ENCODE results near the gene NDUFAF8. TPM values are rescaled to one million over a fixed set of nuclear protein-coding genes. Genes with fewer than 3 reads are reported as not detected.

Gene NDUFAF8
- polyA plus RNA-seq, 4 donors, result 42.8 to 68.4 (median 55.4) TPM

GRCh38 chr17:81287741-81288430 is 48.8 kb downstream of the NDUFAF8 start:
- DNase-seq (ENCODE audit: low read depth in 4 of 4, low spot score in 2 of 4), result no peak

- no peak for DNase-seq (ENCODE audit: low read depth in 4 of 4, low spot score in 2 of 4)
Measured at GRCh38 chr17:81288715-81289114, 49.6 kb downstream of the NDUFAF8 start.

- DNase-seq (ENCODE audit: low read depth in 4 of 4, low spot score in 2 of 4), result no peak
Measured at GRCh38 chr17:81289627-81290026, 50.5 kb downstream of the NDUFAF8 start.

- no peak for DNase-seq (ENCODE audit: low read depth in 4 of 4, low spot score in 2 of 4)
Measured at GRCh38 chr17:81290230-81290629, 51.1 kb downstream of the NDUFAF8 start.

Other genes with a start within 250 kb of the NDUFAF8 start
- gene CHMP6, start 247.5 kb upstream of the NDUFAF8 start, polyA plus RNA-seq (ENCODE audit: insufficient read length in 4 of 4), result 10 to 100 TPM; 27.7 to 31.9 (median 29.2) TPM
- 10 to 100 TPM; 33.0 to 47.1 (median 41.2) TPM for gene BAIAP2, start 204.2 kb upstream of the NDUFAF8 start, polyA plus RNA-seq (ENCODE audit: insufficient read length in 4 of 4)
- gene PVALEF, start 73.8 kb upstream of the NDUFAF8 start, polyA plus RNA-seq (ENCODE audit: insufficient read length in 4 of 4), result under 1 TPM; 0.13 to 0.79 (median 0.45) TPM
- gene AATK, start 73.1 kb upstream of the NDUFAF8 start, polyA plus RNA-seq (ENCODE audit: insufficient read length in 4 of 4), result 1 to 10 TPM; 4.4 to 7.0 (median 5.4) TPM
- gene CEP131, start 16.4 kb upstream of the NDUFAF8 start, polyA plus RNA-seq (ENCODE audit: insufficient read length in 4 of 4), result 10 to 100 TPM; 12.3 to 26.9 (median 22.9) TPM
- gene TEPSIN, start 263 bp upstream of the NDUFAF8 start, polyA plus RNA-seq (ENCODE audit: insufficient read length in 4 of 4), result 10 to 100 TPM; 12.3 to 34.3 (median 21.0) TPM
- 10 to 100 TPM; 49.5 to 83.9 (median 69.1) TPM for gene SLC38A10, start 56.0 kb downstream of the NDUFAF8 start, polyA plus RNA-seq (ENCODE audit: insufficient read length in 4 of 4)
- gene BAHCC1, start 156.1 kb downstream of the NDUFAF8 start, polyA plus RNA-seq (ENCODE audit: insufficient read length in 4 of 4), result 10 to 100 TPM; 12.2 to 33.4 (median 23.2) TPM

All from left renal cortex interstitium (tissue), 4 donors.